ENCODE measurements around the gene CAPS2. TPM values are rescaled to one million over a fixed set of nuclear protein-coding genes. Genes with fewer than 3 reads are reported as not detected.
A peak's percentile ranks its signal among the peaks of the same experiment; 100 is the strongest.

Gene CAPS2
- total and polyA plus RNA-seq, 9 of the 15 experiments (the other 6 are each of a cell fraction or from before 2014, with no cell fraction given): 0.10 to 0.82 (median 0.47) TPM; not detected in 1

DNA sequence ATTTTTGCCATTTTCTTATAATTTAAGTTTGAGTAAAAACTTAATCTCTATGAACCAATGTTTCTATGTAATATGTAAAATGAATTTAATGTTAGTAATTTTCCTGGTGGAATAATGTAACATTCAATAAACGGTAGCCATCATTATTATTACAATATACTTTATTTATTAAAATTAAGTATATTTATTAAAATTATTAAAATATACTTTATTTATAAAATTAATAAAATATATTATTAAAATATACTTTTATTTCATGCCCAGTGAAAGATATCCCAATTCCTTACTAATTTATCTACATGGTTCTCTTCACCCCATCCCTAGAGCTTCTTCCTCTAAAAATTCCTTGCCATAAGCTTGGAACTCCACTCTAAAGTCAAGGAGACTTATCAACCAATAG, 2.5 kb downstream of the CAPS2 start (continued):
- TF ChIP-seq, protein P1, sequence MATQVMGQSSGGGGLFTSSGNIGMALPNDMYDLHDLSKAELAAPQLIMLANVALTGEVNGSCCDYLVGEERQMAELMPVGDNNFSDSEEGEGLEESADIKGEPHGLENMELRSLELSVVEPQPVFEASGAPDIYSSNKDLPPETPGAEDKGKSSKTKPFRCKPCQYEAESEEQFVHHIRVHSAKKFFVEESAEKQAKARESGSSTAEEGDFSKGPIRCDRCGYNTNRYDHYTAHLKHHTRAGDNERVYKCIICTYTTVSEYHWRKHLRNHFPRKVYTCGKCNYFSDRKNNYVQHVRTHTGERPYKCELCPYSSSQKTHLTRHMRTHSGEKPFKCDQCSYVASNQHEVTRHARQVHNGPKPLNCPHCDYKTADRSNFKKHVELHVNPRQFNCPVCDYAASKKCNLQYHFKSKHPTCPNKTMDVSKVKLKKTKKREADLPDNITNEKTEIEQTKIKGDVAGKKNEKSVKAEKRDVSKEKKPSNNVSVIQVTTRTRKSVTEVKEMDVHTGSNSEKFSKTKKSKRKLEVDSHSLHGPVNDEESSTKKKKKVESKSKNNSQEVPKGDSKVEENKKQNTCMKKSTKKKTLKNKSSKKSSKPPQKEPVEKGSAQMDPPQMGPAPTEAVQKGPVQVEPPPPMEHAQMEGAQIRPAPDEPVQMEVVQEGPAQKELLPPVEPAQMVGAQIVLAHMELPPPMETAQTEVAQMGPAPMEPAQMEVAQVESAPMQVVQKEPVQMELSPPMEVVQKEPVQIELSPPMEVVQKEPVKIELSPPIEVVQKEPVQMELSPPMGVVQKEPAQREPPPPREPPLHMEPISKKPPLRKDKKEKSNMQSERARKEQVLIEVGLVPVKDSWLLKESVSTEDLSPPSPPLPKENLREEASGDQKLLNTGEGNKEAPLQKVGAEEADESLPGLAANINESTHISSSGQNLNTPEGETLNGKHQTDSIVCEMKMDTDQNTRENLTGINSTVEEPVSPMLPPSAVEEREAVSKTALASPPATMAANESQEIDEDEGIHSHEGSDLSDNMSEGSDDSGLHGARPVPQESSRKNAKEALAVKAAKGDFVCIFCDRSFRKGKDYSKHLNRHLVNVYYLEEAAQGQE (IDR thresholded peaks at IDR 0.05; ENCODE audit: borderline replicate concordance): no peak
- TF ChIP-seq, protein P1 (CRISPR knock-in tag; IDR thresholded peaks at IDR 0.05; ENCODE audit: low read depth): no peak

DNA sequence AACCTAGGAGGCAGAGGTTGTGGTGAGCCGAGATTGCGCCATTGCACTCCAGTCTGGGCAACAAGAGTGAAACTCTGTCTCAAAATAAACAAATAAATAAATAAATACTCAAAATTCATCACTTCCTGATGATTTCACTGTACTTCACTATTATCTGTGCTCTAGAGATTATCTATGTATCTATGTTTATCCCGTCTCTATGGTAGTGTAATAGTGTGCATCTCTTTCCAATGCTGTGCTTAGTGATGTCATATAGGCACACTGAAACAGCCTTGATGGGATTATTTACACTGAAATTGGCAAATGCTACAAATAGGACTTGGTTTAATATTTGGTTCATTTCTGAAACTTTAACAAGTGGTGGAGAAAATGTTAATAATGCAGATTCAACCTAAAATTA, 6.5 kb downstream of the CAPS2 start:
- no peaks in the 10 kb centered on the region for H3K79me2 ChIP-seq (ENCODE audit: control insufficient read depth, insufficient read depth, low read length)
- BruUV-seq (replicated peaks): no TSS peak
- in situ Hi-C loops (cut with MboI) (loop anchor here (10.0 kb wide), 1 partner anchor 1021 kb away; the partner anchor contains the start of gene BBS10), intact Hi-C loops (cut with micrococcal nuclease) (no loop called here)
- no peak overlapping the region for H3K4me2 ChIP-seq (ENCODE audit: insufficient read depth, low read length)
- 17% methylated on average over 3 of the region's 3 CpGs for WGBS (ENCODE audit: insufficient coverage, low coverage, missing lambda C conversion rate)
- no peak for TF ChIP-seq KDM1A (IDR thresholded peaks at IDR 0.05)
- TF ChIP-seq FOXJ2 (tag; IDR thresholded peaks at IDR 0.05): peak; percentile 86
- ATAC-seq (no peak), DNase-seq (ENCODE audit: extremely low read depth in 1 of 4, low spot score in 3 of 4) (no peak), FAIRE-seq (no peak)
- no peak overlapping the region for H3K27ac ChIP-seq (ENCODE audit: extremely low read depth, low read depth, low read length)
- no peaks in the 10 kb centered on the region for H3K27me3 ChIP-seq (ENCODE audit: control insufficient read depth in 2 of 2, insufficient read depth in 2 of 2, low read length in 2 of 2)
- H3K36me3 ChIP-seq (ENCODE audit: control insufficient read depth, insufficient read depth, low read length): no peaks in the 10 kb centered on the region
- H3K9me3 ChIP-seq (replicated peaks; ENCODE audit: control insufficient read depth, insufficient read depth, low read depth, low read length): no peaks in the 10 kb centered on the region
- H2AFZ ChIP-seq (ENCODE audit: low read depth, low read length): no peak overlapping the region
- H3K4me3 ChIP-seq: no peak overlapping the region
- CTCF ChIA-PET (ENCODE audit: low intra/inter-chr PET ratio): no interaction called here
- no peaks in the 10 kb centered on the region for H4K20me1 ChIP-seq (replicated peaks; ENCODE audit: control insufficient read depth, insufficient read depth, low read length)
- no peaks in the 10 kb centered on the region for H3K9me1 ChIP-seq (ENCODE audit: control insufficient read depth, insufficient read depth, low read length)
- POLR2A ChIA-PET: no interaction called here
- no peak overlapping the region for H3K9ac ChIP-seq (ENCODE audit: insufficient read depth in 1 of 2, low read depth in 2 of 2, low read length in 2 of 2)
- no peaks in the 10 kb centered on the region for H3K4me1 ChIP-seq (replicated peaks in 1 of 2; ENCODE audit: control insufficient read depth in 2 of 2, insufficient read depth in 2 of 2, low read length in 2 of 2)
